ENCODE measurements around the gene NHS.

Gene NHS

DNA sequence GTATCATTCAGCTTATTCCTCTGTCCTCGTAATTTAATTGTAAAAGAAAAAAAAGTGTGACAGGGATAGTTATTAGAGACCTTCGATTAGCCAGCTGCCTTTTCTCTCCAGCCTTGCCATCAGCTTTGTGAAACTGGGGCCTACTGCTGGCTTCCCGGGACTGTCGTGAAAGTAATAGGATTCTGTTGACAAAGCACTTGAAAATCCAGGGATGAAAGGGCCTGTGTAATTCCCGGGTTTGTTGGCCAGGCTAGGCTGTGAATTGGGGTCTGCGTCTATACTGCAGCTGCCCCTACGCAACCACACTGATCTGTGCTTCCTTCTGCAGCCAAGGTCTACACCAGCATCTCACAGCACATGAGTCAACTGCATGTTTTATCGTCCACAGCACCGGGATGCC lies 241.9 kb downstream of the NHS start:
- no peak for TF ChIP-seq FOXP2 (optimal IDR thresholded peaks at IDR 0.05; ENCODE audit: borderline replicate concordance, extremely low read depth, extremely low read length, insufficient read depth)
- TF ChIP-seq, protein P1, sequence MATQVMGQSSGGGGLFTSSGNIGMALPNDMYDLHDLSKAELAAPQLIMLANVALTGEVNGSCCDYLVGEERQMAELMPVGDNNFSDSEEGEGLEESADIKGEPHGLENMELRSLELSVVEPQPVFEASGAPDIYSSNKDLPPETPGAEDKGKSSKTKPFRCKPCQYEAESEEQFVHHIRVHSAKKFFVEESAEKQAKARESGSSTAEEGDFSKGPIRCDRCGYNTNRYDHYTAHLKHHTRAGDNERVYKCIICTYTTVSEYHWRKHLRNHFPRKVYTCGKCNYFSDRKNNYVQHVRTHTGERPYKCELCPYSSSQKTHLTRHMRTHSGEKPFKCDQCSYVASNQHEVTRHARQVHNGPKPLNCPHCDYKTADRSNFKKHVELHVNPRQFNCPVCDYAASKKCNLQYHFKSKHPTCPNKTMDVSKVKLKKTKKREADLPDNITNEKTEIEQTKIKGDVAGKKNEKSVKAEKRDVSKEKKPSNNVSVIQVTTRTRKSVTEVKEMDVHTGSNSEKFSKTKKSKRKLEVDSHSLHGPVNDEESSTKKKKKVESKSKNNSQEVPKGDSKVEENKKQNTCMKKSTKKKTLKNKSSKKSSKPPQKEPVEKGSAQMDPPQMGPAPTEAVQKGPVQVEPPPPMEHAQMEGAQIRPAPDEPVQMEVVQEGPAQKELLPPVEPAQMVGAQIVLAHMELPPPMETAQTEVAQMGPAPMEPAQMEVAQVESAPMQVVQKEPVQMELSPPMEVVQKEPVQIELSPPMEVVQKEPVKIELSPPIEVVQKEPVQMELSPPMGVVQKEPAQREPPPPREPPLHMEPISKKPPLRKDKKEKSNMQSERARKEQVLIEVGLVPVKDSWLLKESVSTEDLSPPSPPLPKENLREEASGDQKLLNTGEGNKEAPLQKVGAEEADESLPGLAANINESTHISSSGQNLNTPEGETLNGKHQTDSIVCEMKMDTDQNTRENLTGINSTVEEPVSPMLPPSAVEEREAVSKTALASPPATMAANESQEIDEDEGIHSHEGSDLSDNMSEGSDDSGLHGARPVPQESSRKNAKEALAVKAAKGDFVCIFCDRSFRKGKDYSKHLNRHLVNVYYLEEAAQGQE (IDR thresholded peaks at IDR 0.05; ENCODE audit: insufficient read depth in 1 of 2, low read depth in 2 of 2, low read length in 2 of 2), result no peak
- no peak for TF ChIP-seq POLR2AphosphoS5 (IDR thresholded peaks at IDR 0.05; ENCODE audit: low read depth, low read length)
- no peak for TF ChIP-seq TAF1 (IDR thresholded peaks at IDR 0.05; ENCODE audit: borderline replicate concordance, insufficient read depth, low read length)
- no peak for TF ChIP-seq SIN3A (IDR thresholded peaks at IDR 0.05; ENCODE audit: borderline replicate concordance, insufficient read depth, low read length)

- TF ChIP-seq POLR2AphosphoS5 (IDR thresholded peaks at IDR 0.05; ENCODE audit: low read depth, low read length), result no peak
- TF ChIP-seq TAF1 (IDR thresholded peaks at IDR 0.05; ENCODE audit: borderline replicate concordance, insufficient read depth, low read length), result no peak
- no peak for TF ChIP-seq FOXP2 (optimal IDR thresholded peaks at IDR 0.05; ENCODE audit: borderline replicate concordance, extremely low read depth, extremely low read length, insufficient read depth)
- no peak for TF ChIP-seq SIN3A (IDR thresholded peaks at IDR 0.05; ENCODE audit: borderline replicate concordance, insufficient read depth, low read length)
- TF ChIP-seq, protein P1 (IDR thresholded peaks at IDR 0.05; ENCODE audit: insufficient read depth in 1 of 2, low read depth in 2 of 2, low read length in 2 of 2), result no peak
Observed at GRCh38 chrX:17617806-17618205, 242.8 kb downstream of the NHS start.

- TF ChIP-seq SIN3A (IDR thresholded peaks at IDR 0.05; ENCODE audit: borderline replicate concordance, insufficient read depth, low read length), result no peak
- TF ChIP-seq, protein P1 (IDR thresholded peaks at IDR 0.05; ENCODE audit: insufficient read depth in 1 of 2, low read depth in 2 of 2, low read length in 2 of 2), result no peak
- TF ChIP-seq TAF1 (IDR thresholded peaks at IDR 0.05; ENCODE audit: borderline replicate concordance, insufficient read depth, low read length), result no peak
Observed at GRCh38 chrX:17621566-17622270, 246.7 kb downstream of the NHS start.

- TF ChIP-seq TAF1 (IDR thresholded peaks at IDR 0.05; ENCODE audit: borderline replicate concordance, insufficient read depth, low read length) (no peak), POLR2AphosphoS5 (IDR thresholded peaks at IDR 0.05; ENCODE audit: low read depth, low read length) (no peak), FOXP2 (optimal IDR thresholded peaks at IDR 0.05; ENCODE audit: borderline replicate concordance, extremely low read depth, extremely low read length, insufficient read depth) (no peak), SIN3A (IDR thresholded peaks at IDR 0.05; ENCODE audit: borderline replicate concordance, insufficient read depth, low read length) (no peak)
- TF ChIP-seq, protein P1 (IDR thresholded peaks at IDR 0.05; ENCODE audit: insufficient read depth in 1 of 2, low read depth in 2 of 2, low read length in 2 of 2), result no peak
Observed at GRCh38 chrX:17622331-17622730, 247.3 kb downstream of the NHS start.

Data from PFSK-1 (cell line).